HG03575 (cell line): ENCODE data around the gene TENM4.

ENCODE experiments used
- ATAC-seq: cut with Tn5 transposase; IDR thresholded peaks from one replicate; pipeline ENCODE4 v1.9.1; 2021; ENCODE audit not compliant: unreplicated experiment, insufficient number of reproducible peaks, low FRiP score; ENCODE audit errors: extremely low read depth

TENM4 gene

DNA sequence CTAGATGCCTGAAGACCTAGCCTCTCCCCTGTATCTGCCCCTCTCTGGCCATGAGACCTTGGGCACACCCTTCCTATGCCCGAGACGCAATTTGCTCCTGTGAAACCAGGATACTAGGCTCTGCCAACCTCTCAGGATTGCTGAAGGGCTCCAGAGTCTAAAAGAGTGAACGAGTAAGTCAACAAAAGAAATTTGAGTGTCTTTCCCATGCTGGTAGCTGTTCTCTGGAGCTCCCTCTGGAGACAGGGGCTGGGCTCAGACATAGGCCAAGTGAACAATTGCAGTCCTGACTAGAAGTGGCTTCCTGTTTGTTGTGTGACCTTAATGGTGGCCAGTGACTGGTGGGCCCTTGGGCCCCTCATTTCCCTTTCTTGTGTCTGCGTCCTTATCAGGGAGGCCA lies 677.2 kb downstream of the TENM4 start:
- no peak for ATAC-seq

DNA sequence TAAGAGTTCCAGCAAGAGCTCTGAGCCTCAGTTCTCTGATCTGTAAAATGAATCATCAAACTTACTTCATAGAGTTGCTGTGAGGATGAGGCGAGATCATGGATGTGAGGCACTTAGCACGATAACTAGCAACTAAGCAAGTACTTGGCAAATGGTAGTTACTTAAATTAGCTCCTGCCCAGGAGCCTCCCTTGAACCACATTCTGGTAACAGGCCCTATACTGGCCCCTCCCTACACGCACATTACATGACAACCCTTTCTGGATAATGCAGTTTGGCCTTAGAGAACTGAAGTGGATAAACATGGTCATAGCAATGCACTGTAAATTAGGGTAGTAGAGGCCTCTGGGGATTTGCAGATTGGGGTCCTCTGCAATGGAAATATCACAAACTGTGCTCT lies 678.7 kb downstream of the TENM4 start:
- no peak for ATAC-seq

- ATAC-seq = no peak
These were observed 681.8 kb downstream of the TENM4 start for GRCh38 chr11:78759071-78759470.

DNA sequence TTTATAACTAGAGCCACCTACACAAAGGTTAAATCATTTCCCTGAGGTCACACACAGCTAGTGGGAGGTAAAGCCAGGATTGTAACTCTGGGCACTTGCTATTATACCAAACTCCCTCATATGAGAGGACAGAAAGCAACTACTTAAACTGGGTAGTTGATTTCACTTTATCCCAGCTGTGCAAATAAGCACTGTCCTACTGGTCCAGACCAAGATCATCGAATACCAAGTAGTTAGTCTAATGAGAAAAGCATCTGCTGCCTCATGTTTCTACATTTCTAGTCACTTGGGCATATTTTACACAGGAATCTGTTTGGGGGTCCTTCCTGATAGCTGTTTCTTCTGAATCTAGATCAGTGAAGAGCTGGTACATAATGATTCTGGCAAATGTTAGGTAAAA lies 687.5 kb downstream of the TENM4 start:
- ATAC-seq = no peak

DNA sequence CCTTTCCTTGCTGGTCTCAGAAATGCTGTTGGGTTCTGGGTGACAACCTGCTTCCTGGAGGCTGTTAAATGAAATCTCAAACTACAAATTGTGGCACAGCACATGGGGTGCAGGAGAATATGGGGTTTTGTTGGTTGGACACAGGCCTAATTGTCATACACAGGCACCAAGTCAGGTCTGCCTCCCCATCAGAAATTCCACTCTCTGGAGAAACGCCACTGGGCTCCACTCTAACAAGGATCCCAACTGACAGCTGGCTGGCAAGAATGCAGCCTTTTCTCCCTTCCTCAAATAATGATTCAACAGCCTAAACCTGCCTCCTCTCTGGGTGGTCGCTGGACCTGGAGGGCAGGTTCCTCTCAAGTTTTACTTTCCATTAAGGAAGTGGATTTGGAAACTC lies 688.3 kb downstream of the TENM4 start:
- no peak for ATAC-seq

DNA sequence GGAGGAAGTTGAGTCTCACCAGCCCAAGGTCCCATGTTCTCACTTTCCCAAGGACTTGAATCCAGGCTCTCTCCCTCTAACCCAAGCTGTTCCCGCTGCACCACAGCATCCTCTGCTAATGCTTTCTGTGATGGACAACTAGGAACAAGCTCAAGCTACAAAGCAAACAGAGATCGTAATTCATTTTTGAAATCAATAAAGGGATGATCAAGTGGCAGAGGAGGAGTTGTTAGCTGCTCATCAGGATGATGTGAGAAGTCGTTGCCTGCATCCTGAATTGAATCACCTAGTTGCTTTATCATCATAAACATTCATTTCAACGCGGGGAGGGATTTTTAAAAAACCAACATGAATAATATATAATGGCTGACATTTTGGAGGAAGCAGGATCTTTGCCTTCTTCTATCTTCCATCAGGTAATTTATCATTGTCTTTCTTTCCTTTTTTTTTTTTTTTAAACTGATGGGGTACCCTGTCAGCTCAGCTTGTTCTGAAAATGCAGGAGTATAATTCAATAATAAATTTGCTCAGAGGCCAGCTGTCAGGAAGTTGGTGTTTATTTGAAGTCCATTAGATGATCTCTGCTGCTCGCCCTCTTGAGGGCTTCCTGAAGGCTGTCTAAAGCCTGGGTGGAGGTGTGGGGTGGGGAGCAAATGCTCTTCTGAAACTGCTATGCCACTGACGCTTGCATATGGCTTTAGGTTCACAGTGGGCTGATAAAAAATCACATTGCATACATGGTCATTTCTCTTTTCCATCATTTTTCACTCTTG lies 691.7 kb downstream of the TENM4 start:
- ATAC-seq = no peak

DNA sequence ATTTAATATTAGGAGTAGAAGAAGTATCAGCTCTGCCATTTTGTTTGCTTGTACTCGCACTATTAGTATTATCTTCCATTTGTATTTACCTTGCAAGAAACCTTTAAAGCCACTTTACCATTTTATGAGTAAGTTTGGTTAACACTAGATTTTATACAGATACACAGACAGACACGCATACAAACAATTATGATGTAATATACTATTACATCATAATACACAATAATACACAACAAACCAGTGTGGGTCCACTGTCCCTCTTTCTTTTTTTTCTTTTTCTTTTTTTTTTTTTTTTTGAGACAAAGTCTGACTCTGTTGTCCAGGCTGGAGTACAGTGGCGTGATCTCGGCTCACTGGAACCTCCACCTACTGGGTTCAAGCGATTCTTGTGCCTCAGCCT lies 695.9 kb downstream of the TENM4 start:
- no peak for ATAC-seq

GRCh38 chr11:78744202-78744601 lies 696.6 kb downstream of the TENM4 start:
- ATAC-seq = no peak

DNA sequence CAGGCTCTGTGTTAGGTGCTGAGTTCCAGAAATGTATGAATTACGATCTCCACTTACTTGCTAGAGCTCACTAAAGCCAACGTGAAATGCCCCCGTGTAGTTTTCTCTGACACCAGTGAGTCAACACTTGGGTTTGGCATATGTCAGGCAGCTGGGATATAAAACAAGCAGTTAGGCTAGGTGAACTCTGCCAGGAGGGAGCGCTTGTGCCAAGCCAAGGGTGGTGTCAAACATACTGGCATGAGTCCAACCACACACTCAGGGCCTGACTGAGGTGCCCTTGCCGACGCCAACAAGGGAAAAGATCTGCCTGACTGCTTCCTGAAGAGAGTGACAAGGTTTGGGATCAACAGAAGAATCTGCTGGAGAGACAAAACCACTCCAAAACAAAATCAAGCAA lies 698.4 kb downstream of the TENM4 start:
- no peak for ATAC-seq

- no peak for ATAC-seq
These were observed 699.1 kb downstream of the TENM4 start for GRCh38 chr11:78741741-78742140.

DNA sequence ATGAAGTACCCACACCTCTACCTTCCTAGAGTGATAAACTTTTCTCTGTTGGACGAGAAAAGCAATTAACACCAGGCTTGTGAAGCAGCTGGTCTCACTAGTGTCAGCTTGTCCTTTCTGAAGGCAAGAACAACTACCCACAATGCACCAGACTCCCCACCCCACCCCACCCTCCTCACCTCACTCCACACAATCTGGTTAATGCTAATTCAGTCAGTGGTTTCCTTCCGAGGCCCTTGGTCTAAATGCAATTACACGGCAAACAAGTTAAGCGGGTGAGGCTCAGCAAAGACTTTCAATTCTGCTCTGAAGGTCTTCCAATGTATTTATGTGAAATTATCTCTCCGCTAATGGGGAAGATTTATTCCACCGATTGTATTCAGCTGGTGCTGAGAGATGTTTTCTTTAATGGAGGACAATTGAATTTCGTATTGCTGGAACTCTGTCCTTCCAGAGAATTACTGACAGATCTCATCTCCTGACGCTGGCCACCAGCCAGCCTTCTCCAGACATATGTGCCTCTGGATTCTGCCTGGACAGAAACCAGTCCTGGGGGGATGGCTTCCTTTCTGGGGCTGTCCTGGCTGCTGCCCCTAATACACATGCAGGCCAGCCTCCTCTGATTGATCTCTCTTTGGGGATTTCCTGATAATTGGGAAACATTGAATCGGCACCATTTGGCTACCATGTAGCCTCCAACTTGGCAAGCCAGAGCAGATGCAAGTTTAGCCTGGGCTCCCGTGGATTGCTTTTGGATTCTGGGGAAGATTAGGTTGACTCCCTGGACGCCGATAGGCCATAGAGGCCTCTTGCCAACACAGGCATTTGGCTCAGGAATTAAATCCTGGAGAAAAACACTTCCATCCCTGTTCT lies 700.4 kb downstream of the TENM4 start:
- no peak for ATAC-seq

DNA sequence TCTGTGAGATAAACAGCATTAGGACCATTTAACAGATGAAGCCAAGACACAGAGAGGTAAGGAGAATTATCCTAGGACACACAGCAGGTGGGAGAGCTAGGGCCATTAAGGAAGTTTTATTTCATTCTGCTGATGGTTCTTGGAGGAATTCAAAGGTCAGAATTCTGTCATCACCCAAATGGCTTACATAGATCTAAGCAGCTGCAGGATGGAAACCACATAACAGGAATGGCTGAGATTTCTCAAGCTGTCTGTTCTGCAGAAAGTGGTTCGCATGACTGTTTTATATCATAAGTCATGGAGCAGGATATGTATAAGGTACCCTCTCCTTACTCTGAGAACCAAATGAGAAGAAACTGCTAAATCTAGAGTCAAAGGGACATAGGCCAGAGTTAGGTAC lies 702.9 kb downstream of the TENM4 start:
- no peak for ATAC-seq

DNA sequence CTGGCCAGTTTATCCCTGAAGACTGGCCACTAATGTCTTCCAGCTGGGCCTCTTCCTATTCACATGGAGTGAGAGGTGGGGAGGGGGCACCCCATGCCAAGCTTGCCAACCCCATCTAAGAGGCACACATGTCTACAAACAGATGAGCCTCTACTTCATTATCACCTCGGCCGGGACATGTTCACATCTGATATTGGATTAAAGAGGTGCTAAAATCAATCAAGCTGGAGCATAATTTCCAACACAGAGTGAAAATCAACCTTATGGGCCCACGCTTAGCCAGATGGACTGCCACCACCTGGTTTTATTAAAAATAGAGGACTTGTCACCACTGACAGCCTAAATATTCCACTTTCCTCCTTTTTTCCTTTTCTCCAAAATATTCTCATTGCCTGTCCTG lies 703.5 kb downstream of the TENM4 start:
- no peak for ATAC-seq

- ATAC-seq = no peak
These were observed 705.1 kb downstream of the TENM4 start for GRCh38 chr11:78735711-78736110.

GRCh38 chr11:78733031-78733430 lies 707.8 kb downstream of the TENM4 start:
- ATAC-seq = no peak

DNA sequence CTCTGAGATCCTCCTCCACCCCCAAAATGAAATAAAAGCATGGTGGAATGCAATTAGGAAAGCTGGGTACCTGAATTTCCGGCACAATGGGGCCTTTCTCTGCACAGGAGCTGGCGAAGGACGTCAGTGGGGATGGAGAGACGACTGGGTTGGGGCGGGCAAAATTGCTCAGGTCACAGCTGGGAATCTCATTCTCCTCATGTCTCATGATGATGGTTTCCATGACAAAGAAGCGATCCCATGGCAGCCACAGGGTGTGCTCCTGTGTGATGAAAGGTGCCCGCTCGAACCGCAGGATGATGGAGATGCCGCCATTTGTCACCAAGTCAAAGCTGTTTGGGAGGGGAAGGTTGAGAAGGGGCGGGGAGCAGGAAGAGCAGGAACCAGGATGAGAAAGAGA lies 708.6 kb downstream of the TENM4 start:
- ATAC-seq = no peak

- ATAC-seq = no peak
These were observed 709.8 kb downstream of the TENM4 start for GRCh38 chr11:78731027-78731426.

- no peak for ATAC-seq
These were observed 710.5 kb downstream of the TENM4 start for GRCh38 chr11:78730267-78730824.

- ATAC-seq = no peak
These were observed 713.0 kb downstream of the TENM4 start for GRCh38 chr11:78727816-78728215.

DNA sequence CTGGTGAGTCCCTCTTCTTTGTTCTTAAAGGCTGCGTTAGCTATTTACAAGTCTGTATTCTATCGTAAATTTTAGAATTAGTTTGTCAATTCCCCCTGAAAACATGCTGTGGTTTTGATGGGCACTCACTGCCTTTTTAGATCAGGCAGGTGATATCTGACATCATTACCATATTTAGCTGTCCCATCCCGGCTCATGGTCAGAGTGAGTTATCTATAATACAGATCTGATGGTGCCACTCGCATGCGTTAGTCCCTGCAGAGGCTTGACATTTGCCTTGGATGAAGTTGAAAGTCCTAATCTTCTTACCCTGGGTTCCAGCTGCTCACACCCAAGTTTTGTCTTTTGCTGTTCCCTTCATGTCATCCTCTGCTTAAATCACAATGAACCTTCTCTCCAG lies 715.6 kb downstream of the TENM4 start:
- ATAC-seq = no peak
